HL-60/S4 treated with phorbol 12-myristate 13-acetate at 8.2 ng/mL for 4 days and 3 days (cell line): Measurements from ENCODE around the gene TM4SF20.
"Not testable (repeated sequence)": the region's sequence is repeated elsewhere in the genome, so short reads cannot be mapped to it uniquely, and the experiment has no call there.

Experiments
- in situ Hi-C: fragments of 300-500 bp; cut with MboI; formaldehyde crosslinking; loops from 2 replicates; pipeline ENCODE4 v1.15.0; 2022; ENCODE audit warnings: low sequenced_read_pairs

TM4SF20 gene

DNA sequence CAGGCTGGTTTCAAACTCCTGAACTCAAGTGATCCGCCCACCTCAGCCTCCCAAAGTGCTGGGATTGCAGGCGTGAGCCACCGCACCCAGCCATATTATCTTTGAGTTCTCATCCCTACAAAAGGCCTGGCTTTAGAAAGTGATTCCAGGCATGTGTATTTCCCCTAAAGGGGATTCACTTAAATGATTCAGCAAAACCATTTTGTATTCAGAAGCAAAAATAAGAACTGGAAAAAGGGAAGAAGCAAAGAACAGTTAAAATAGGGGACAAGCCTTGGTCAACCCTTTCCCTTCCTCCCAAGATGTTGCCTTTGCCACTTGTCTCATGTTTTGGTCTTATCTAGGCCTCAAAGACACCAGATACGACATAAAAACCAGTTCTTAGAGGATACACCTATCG is 10.5 kb downstream of the TM4SF20 start:
- in situ Hi-C loops, result no loop called here

- in situ Hi-C loops, result no loop called here
Observed at GRCh38 chr2:227367427-227367795, 11.7 kb downstream of the TM4SF20 start.

GRCh38 chr2:227366769-227367426 is 12.2 kb downstream of the TM4SF20 start:
- in situ Hi-C loops, result no loop called here

- in situ Hi-C loops, result no loop called here
Observed at GRCh38 chr2:227365833-227366232, 13.3 kb downstream of the TM4SF20 start.

GRCh38 chr2:227364585-227365263 is 14.4 kb downstream of the TM4SF20 start:
- in situ Hi-C loops, result not testable (repeated sequence)

DNA sequence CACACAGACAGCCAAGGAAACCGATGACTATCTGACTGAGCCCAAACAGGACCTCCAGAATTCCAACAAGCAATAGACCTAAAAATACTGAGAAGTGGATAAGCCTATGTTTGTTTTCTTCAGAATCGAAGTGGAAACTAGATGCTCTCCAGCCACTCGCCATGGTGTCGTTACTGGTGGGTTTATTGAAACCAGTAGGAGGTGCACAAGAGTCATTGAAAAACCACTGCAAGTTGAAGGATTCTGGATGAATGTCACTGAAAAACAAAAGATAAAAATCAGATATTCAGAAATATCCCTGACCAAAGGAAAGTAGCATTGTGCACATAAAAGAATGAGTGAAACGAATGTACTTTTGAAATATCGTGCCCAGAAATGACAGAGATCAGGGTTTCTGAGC is 15.3 kb downstream of the TM4SF20 start:
- in situ Hi-C loops, result no loop called here

DNA sequence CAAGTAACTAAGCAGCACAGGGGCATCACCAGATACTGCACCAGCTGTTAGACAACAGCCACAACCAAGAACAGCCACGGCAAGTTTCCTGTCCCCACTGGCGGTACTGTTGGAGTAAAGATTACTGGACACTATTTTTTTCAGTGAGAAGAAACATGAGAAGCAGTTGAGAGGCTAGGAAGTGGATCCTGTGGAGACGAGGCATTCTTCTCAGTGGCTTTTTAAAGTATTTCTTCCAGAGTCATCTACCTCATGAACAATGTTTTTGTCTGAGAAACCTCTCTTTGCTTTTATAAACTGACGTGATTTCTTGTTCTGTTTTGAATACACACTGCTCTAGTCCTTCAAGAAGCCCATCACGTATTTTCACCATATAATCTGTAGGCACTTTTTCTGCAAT is 18.8 kb downstream of the TM4SF20 start:
- in situ Hi-C loops, result no loop called here

DNA sequence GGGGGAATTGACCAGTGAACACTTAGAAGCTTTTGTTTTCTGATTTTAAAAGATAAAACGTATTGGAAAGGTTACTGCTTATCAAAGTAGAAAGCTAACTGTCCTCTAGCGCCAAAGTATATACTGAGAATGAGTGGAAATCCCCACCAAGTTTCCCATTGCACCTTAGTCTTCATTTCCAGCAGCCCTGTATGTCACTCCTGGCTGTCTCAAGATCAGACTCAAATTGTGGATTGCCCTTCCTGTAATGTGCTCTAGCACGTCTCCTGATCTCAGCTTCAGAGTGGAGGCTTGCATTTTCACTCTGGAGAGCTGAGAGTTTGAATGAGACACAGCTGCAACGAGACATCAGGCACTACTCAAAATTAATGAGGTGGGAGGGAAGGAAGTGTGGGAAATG is 27.5 kb downstream of the TM4SF20 start:
- in situ Hi-C loops, result no loop called here

- in situ Hi-C loops, result no loop called here
Observed at GRCh38 chr2:227349989-227350612, 29.0 kb downstream of the TM4SF20 start.

- in situ Hi-C loops, result no loop called here
Observed at GRCh38 chr2:227348324-227348723, 30.8 kb downstream of the TM4SF20 start.

- in situ Hi-C loops, result no loop called here
Observed at GRCh38 chr2:227347117-227347516, 32.0 kb downstream of the TM4SF20 start.

GRCh38 chr2:227344231-227344630 is 34.9 kb downstream of the TM4SF20 start:
- in situ Hi-C loops, result no loop called here

GRCh38 chr2:227341553-227341952 is 37.6 kb downstream of the TM4SF20 start:
- in situ Hi-C loops, result no loop called here

GRCh38 chr2:227340106-227340505 is 39.0 kb downstream of the TM4SF20 start:
- in situ Hi-C loops, result no loop called here

DNA sequence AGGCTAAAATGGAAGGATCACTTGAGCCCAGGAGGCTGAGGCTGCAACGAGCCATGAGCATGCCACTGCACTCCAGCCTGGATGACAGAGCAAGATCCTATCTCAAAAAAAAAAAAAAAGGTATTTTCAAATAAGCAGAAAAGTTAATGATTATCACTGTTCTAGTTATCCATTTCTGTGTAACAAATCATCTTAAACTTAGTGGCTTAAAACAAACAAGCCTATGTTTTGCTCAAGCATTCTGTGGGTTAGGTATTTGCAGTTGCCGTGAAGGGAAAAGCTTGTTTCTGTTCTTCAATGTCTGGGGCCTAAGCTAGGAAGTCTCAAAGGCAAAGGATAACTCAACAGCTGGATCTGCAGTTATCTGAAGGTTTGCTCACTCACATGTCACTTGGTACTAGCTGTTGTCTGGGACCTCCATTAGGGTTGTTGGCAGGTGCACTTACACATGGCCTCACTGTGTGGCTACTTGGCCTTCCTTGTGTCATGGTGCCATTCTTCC is 40.0 kb downstream of the TM4SF20 start:
- in situ Hi-C loops, result no loop called here

GRCh38 chr2:227337442-227337841 is 41.7 kb downstream of the TM4SF20 start:
- in situ Hi-C loops, result no loop called here

- in situ Hi-C loops, result no loop called here
Observed at GRCh38 chr2:227335713-227336112, 43.4 kb downstream of the TM4SF20 start.

- in situ Hi-C loops, result no loop called here
Observed at GRCh38 chr2:227326783-227327182, 52.3 kb downstream of the TM4SF20 start.

DNA sequence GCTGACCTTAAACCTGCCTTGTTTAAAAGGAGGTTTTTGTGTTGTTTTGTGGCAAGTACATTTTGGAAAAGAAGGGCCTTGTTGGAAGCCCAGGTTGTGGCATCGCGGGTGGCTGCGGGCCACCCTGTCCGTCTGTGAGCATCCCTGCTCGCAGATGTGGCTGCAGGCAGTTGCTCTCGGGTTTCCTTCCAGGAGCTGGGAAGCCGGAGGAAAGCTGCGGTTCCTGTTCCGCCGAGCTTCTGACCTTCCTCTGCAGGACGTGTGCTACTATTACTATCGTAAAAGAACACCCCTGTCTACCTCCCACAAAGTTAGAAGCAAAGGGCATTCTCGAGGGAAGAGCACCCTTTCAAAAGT is 53.3 kb downstream of the TM4SF20 start:
- in situ Hi-C loops, result no loop called here

DNA sequence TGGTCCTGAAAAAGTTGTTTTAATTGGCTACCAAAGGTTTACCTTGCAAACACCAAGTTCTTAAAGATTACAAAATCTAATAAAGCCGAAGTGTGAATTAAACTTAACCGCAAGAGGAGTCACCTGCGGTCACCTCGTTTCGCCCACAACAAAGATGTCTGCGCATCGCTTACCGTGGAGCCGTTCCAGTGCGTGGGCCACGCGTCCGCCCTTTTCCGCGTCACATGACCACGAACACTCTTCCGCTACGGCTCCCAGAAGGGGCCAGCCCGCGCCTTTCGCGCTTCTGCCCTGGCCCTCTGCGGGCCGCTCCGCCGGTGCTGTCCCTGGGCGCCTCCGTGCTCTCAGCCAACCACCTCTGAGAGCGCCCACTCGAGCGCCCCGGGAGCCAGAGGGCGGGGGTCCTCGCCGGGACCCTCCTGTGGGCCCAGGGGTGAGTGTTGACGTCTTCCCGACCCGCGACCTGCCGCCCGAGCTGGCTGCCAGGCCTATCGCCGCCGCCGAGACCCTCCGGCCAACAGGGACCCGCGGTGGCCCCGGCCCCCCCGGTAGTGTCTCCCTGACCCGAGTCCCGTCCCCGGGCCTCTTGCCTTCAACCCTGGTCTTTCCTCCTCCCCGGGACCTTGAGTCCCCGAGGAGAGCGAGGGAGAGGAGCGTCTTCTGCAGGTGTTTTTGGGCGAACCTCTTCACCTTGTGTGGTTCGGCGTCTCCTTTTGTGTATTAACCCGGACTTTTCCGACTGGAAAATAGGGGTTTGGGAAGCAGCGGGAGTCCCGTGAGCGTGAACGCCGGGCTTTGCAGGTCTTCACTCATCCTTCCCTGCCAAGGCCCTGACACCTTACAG is 53.9 kb downstream of the TM4SF20 start, which contains the start of gene MFF:
MFF (plus strand) TSS at position 257 of the 844 bp plus-strand sequence. CDS start 5,415 bp downstream, outside the sequence.
- in situ Hi-C loops, result no loop called here

DNA sequence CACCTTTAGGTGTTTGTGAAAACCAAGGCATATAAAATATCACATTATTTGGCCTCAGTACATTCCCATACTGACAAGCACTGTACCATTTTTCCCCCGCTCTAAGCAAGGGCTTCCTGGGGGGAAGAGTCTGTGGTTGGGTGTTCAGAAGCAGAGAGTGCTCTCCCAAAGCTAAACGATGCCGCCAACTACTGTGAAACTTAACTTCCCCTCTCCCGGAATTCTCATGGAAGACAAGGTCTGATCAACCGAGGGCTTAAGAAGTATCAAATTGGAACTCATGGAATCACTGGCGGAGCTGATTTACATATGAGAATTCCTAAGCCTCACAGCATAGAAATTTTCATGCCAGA is 54.5 kb downstream of the TM4SF20 start:
- in situ Hi-C loops, result no loop called here
